ENCODE measurements around the gene RTN4R.

The RTN4R gene

DNA sequence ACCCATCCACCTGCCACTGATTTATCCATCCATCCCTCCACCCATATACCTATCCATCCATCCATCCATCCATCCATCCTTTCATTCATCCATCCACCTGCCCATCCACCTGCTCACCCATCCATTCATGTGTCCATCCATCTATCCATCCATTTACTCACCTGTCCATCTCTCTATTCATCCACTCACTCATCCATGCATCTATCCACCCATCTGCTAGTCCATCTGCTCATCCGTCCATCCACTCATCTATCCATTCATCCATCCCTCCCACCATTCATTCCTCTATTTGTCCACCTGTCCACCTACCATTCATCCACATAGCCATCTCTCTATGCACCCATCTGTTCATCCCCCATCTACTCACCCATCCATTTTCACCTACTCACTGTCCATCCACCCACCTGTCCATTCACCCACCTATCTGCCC, 68.7 kb downstream of the RTN4R start:
- no peak for DNase-seq (ENCODE audit: low spot score)

DNA sequence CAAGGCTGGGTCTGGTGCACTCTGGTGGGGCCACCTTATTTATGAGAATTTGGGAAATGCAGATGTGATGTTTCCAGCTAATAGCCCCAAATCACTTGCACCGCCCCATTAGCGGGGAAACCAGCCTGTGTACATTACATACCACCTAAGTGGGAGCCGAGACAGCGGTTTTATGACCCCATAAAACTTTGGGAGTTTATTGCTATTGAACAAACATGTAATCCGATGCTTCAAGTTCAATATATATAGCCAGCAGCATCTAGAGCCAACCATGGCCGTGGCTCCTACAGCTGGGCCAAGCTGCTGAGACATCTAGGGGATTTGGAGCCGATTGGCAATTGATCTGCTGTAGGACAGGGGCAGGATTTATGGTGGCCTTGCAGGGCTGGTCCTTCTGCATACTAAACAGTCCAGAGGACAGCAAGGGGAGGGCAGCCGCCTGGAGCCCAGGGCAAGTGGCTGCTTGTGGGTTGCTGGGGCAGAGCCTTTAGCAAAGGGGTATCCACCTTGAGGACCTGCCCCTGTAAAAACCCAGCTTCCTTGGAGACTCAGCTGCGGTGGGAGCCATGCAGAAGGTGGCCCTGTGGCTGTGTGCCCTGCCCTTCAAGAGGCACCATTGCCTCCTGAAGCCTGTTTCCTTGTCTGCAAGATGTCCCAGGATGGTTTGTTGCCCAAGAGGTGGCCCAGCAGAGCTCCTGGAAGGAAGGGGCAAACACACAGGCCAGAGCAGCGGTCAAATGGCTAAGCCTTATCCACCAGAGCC, 69.4 kb downstream of the RTN4R start:
- no peak for DNase-seq (ENCODE audit: low spot score)

GRCh38 chr22:20197407-20198030, 70.6 kb downstream of the RTN4R start:
- no peak for DNase-seq (ENCODE audit: low spot score)

GRCh38 chr22:20196094-20196842, 71.8 kb downstream of the RTN4R start:
- DNase-seq (ENCODE audit: low spot score): no peak

- no peak for DNase-seq (ENCODE audit: low spot score)
Observed at GRCh38 chr22:20194681-20195593, 73.2 kb downstream of the RTN4R start.

- DNase-seq (ENCODE audit: low spot score): no peak
Observed at GRCh38 chr22:20193761-20194494, 74.2 kb downstream of the RTN4R start.

- DNase-seq (ENCODE audit: low spot score): no peak
Observed at GRCh38 chr22:20192972-20193760, 75.0 kb downstream of the RTN4R start.

DNA sequence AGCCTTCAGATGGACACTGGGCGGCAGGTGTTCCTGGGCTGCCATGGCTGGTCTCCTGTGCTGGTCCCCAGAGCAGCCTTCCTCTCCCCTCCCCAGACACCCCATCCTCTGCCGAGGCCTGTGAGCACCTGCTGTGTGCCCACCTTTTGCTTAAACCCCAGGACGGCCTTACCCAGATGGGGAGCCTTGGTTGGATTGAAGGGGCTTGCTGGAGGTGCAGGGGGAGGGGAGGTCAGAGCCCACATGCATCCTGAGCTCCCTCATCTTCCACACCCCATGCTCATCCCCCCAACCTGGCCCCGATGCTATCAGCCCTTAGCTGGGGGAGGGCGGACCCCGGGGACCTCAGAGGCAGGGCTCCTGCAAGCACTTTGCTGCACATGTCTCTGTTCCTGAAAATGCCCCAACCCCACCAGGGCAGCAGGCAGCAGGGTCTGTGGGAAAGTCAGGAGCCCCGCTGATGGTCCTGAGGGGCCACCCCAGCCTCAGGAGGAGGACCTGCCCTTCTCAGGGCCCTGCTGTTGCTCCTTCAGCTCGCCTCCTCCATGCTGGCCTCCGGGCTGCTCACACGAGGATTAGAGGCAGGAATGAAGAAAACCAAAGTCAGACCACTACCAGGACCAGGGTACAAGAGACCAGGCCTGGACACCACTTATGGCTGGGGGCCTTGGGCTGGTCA, 75.7 kb downstream of the RTN4R start:
- no peak for DNase-seq (ENCODE audit: low spot score)

DNA sequence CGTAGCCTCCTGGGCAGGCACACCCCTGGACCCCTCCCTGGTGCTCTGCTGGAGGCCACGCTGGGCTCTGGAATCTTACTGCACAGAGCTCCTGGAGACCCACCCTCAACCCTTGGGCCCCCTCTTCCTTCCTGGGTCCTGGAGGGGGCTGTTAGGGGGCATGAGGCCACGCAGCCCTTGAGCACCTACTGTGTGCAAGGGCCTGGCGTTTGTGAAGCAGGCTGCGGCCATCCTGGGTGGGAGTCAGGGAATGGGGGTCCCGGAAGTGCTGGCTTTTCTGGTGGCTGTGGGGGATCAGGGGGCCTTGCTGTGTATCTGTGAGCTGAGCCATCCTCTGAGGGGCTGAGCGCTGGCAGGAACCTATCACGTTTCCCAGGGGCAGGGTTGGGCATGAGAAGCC, 76.3 kb downstream of the RTN4R start:
- no peak for DNase-seq (ENCODE audit: low spot score)

Data from COLO829 (cell line).